GM21717 (cell line): ENCODE results near the gene ITGA11.

Experiments
- ATAC-seq: cut with Tn5 transposase; IDR thresholded peaks from one replicate; pipeline ENCODE4 v1.9.1; 2021; ENCODE audit warnings: mild to moderate bottlenecking, moderate library complexity; ENCODE audit not compliant: unreplicated experiment

The ITGA11 gene

GRCh38 chr15:68376447-68377060 is 55.4 kb downstream of the ITGA11 start:
- ATAC-seq = no peak

- no peak for ATAC-seq
These were observed 56.2 kb downstream of the ITGA11 start for GRCh38 chr15:68375716-68376220.

GRCh38 chr15:68375191-68375631 is 56.8 kb downstream of the ITGA11 start:
- ATAC-seq = no peak

- no peak for ATAC-seq
These were observed 57.7 kb downstream of the ITGA11 start for GRCh38 chr15:68374168-68374745.

- no peak for ATAC-seq
These were observed 58.9 kb downstream of the ITGA11 start for GRCh38 chr15:68373028-68373427.

- no peak for ATAC-seq
These were observed 59.6 kb downstream of the ITGA11 start for GRCh38 chr15:68372291-68372811.

GRCh38 chr15:68371851-68372250 is 60.1 kb downstream of the ITGA11 start:
- no peak for ATAC-seq

- ATAC-seq = no peak
These were observed 60.8 kb downstream of the ITGA11 start for GRCh38 chr15:68371160-68371559.

GRCh38 chr15:68370768-68371151 is 61.2 kb downstream of the ITGA11 start:
- ATAC-seq = no peak

- no peak for ATAC-seq
These were observed 61.8 kb downstream of the ITGA11 start for GRCh38 chr15:68369931-68370767.

- no peak for ATAC-seq
These were observed 63.1 kb downstream of the ITGA11 start for GRCh38 chr15:68368731-68369435.

GRCh38 chr15:68367992-68368391 is 64.0 kb downstream of the ITGA11 start:
- no peak for ATAC-seq

- ATAC-seq = no peak
These were observed 64.7 kb downstream of the ITGA11 start for GRCh38 chr15:68367226-68367625.

GRCh38 chr15:68366314-68366713 is 65.6 kb downstream of the ITGA11 start:
- no peak for ATAC-seq

GRCh38 chr15:68365770-68366169 is 66.2 kb downstream of the ITGA11 start:
- no peak for ATAC-seq

GRCh38 chr15:68365140-68365745 is 66.7 kb downstream of the ITGA11 start:
- ATAC-seq = no peak

- no peak for ATAC-seq
These were observed 67.3 kb downstream of the ITGA11 start for GRCh38 chr15:68364660-68365035.

- no peak for ATAC-seq
These were observed 67.8 kb downstream of the ITGA11 start for GRCh38 chr15:68364028-68364659.

GRCh38 chr15:68363353-68363752 is 68.6 kb downstream of the ITGA11 start:
- ATAC-seq = no peak

- ATAC-seq = no peak
These were observed 69.3 kb downstream of the ITGA11 start for GRCh38 chr15:68362537-68363126.
